Smooth muscle cell of the brain vasculature (primary cell): ENCODE data around the gene TP53BP2.
A peak's percentile ranks its signal among the peaks of the same experiment; 100 is the strongest.

Source experiments
- DNase-seq: peaks from one replicate; pipeline ENCODE4 v3.0.0-alpha.2; 2012; ENCODE audit warnings: low read depth, low spot score

TP53BP2 gene

DNA sequence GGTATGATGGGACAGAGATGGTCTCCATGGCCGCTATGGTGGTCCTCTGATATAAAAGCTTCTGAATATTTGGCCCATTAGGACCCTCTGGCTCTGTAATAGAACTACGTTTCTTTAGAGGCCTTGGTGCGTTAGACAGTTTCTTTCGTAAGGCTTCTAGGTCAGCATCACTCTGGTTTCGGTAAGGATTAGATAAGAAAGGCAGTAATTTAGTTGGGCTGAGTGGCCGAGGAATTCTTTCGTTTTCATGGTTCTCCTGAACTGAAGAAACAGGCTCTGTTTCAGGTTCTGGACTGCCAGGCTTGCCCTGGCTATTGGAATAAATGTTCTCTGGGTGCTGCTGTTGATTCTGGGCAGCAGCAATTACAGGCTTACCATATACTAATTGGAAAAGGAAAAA lies 49.5 kb downstream of the TP53BP2 start:
- no peak for DNase-seq

DNA sequence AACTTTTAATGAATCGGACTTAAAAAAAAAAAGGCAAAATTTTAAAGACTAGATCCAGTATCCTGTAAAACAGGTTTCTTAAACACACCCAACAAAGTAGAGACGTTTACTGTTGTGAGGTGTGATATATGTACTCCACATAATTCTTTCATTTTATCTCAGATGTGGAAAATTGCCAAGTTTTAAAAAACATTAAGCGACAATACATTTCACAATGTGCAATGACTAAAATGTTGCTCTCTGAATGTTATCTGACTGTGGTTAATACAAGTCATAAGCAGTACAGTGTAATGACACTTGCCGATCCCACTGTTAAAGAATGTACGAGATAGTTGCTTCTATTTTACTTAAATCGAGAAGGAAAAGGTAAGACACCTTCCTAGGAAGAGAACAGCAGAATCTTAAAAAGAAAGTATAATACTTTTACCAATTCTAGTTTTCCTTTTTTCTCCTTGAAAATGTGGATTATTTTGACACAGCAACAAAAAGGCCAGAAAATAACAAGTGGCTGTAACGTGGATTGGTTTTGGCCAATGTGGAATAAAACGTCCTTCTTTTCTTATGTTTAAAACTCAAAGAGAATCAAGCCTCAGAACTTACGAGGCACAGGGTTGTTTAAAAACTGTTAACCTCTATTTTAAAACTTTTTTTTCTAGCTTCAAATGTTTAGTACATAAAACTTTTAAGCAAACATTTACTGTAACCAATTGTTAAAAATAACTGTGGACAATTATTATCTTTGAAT lies 51.4 kb downstream of the TP53BP2 start:
- no peak for DNase-seq

DNA sequence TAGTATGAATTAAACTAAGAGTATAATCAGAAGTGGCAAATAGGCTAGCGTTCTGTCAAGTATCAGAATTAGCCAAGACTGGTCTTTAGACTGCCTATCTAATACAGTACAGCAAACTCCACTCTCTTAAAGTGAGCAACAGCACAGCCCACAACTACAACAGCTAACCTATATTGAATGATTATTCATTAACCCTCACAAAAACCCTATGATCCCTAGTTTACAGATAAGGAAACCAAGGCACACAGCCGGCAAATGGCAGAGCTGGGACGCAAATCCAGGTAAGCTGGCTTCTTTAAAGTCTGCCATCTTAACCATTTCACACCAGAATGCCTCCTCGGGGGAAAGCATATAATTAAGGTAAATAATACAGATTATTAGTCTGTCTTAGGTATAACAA lies 52.0 kb downstream of the TP53BP2 start:
- no peak for DNase-seq

DNA sequence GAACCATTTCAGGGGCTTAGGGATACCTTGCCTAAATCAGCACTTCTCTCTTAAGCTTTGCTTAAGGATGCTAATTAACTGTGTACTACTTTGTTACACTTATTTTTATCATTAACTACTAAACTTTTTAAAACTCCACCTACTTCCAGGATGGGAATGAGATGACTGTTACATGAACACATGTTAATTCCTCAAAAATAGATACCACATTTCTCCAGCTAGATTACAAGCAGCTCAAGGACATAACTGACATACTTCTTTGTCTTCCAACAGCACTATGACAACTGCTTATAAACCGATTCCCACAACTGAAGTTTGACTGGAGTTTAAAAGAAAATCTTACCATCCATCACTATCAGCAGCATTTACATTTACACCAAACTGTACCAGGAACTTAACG lies 53.7 kb downstream of the TP53BP2 start:
- no peak for DNase-seq

DNA sequence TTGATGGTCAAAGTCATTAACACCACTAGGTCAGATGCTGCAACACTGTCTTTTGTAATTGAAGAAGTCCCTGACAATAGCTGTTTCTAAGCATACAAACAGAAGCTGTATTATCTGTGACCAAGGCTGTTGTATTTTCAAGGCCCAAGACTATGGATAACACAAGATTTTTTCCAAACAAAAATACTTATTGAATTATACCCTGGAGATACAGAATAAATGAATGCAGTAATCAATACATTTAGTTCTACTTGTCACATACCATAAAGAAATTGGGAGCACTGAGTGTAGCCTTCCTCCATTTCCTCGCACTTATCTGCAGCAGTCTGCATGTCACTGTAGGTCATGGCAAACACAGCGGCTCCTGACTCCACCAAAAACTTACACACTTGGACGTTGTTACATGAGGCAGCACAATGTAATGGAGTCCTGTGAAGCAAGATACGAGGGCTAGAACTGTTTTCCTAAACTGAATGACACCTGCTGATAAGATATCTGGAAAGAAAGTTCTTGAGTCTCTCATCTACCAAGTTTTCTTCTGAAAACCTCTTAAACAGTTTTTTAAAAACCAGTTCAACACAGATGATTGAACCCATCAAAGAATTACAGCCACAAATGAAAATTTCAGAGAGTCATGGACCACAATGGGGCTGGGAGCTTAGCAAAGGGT lies 56.9 kb downstream of the TP53BP2 start:
- DNase-seq, result no peak

DNA sequence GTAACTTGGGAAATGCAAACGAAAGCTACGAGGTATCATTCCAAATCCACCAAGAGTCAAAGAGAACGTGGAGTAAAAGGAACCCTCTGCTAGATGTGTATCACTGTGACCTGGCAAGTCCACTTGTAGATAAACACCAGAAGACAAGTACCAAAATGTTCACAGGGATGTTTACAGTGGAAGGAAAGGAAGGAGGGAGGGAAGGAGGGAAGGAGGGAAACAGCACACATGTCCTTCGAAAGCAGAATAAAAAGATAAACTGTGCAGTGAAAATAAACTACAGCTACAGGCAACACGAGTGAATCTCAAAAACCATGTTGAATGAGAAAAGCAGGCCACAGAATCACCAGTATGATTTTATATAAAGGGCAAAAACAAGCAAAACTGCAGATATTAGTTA lies 59.9 kb downstream of the TP53BP2 start:
- DNase-seq, result no peak

DNA sequence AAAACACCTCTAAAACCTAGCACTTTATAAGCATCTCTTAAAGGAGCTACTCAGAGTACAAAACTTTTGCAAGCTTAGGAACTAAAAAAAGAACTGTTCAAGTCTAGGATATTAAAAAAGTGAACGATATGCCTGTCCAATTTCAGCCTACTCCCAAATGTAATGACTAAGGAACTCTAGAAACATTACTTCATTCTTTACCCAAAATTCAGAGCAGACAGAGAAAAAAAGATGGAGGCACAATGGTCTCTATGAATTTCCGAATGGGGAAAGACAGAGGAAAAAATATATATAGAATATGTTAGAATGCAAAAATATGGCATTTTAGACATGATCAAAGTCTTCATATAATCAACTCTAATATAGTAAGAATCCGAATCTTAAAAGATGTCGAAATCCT lies 61.2 kb downstream of the TP53BP2 start:
- DNase-seq, result no peak

DNA sequence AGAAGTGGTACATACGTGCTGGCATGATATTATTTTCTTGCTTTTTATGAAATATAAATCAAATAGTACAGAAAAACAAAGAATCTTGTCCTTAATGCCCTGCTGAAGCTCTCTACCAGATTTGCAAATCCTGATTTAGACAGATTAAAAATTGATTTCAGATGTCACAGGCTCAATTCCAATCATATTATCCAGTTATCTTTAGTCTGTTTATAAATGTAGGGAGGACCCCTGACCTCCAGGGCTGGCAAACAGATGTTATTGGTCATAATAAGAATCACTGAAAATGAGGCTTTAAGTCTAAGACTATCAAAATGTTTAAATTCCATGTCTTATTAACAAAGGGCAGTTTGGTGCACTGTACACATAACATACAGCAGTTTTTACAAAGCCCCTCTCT lies 62.1 kb downstream of the TP53BP2 start:
- no peak for DNase-seq

DNA sequence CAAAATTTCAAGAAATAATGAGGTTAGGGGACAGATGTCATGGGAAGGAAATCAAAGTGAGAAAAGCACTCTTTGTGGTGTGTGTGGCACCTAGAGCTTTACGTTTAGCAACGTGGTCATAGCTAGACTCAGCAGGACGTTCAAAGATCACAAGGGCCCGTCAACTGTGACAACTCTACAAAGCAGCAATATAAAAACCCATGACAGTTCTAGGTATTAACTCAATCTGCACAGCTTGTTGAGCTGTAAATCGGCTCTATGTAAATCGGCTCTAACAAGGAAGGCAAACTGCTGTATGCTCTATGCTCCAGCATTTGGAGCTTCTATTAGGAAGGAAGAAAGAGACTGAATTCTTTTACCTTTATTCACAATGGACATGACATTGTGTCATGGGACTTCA lies 64.8 kb downstream of the TP53BP2 start:
- no peak for DNase-seq

DNA sequence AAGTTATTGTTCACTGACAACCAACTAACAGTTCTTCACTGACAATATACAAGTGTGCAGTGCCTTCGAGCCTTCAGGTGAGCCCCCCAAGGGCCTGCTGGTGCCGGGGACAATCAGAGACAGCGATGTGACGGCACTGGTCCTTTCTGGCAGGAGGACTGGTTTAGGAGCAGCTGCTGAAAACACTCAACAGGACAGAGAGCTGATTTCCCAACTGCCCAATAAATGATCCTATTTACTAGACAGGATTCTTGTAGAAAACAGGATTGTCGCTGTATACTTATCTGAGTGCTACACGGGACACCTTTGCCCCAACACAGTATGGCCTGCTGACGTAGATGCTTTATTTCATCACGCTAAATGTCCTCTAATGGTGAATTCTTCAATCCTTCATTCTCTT lies 65.4 kb downstream of the TP53BP2 start:
- DNase-seq, result no peak

DNA sequence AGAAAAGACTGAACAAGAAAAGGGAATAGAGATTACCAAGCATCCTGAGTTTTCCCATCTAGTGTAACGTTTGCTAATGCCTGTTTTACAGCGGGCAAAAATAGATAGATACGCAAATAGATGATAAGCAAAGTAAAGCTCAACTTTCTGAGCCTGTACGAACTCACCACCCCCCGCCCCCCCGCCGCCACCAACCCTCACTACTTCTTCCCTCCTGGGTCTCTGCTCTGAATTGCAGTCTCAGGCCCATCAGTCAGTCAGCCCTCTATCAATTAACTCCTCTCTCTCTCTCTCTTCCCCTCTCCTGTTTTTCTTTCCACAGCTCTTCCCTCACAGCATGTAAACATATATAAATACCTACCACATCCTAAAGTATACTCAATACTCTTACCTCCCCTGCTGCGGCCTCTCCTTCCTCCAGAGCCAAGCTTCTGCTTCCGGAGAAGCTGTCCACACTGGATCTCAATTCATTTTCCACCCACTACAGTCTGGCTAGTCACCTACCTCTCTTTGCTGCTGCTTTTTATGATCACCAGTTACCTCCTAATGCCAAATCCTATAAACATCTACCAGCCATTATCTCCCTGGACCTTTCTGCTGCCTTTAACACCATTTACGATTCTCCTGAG lies 68.8 kb downstream of the TP53BP2 start:
- no peak for DNase-seq

DNA sequence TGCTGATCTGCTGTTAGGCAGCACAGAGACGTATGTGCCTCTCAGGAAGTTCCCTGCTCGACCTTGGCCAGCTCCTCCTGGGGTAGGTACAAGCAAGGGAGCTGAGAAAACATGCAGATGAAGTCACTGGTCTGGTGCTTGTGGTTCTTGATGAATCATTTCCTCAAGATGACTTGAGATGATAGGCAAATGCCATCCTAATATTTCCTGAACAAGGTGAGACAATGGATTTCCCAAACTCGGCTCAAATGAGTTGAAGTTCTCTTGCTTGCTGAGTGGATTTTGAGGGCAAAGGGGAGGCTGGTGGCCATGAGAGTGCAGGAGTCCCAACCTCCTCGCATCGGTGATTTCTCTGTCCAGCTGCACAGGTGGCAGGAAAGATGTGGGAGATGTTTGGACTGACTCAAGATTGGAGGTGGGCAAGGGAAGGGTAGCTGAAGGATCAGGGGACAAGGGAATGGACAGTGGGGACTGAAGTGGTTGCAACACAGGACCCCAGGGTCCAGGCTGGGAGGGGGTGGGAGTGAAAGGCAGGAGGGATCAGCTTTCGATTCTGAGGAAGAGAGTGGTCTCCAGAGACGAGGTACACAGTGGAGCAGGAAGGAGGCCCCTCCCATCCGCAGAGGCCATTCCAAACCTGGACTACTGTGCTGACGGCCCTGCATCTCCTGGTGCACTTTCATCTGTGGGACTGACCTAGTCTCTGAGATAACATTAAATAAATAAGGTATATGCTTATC lies 69.5 kb downstream of the TP53BP2 start:
- peak; percentile 63 for DNase-seq

DNA sequence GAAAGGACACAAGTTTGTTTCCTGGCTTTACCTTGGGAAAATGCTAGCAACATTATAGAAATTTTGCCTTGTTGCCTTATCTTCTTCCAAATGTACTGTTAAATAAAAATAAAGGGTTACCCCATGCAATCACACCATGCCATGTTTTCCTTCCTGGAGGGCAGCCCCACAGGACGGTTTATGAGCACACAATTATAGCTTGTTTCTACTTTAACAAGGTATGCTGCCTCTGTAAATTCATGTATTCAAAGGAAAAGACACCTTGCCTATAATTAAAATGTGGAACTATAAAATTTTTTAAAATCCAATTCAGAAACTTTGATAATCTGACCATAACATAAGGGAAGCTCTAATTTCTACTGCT lies 70.1 kb downstream of the TP53BP2 start:
- no peak for DNase-seq

DNA sequence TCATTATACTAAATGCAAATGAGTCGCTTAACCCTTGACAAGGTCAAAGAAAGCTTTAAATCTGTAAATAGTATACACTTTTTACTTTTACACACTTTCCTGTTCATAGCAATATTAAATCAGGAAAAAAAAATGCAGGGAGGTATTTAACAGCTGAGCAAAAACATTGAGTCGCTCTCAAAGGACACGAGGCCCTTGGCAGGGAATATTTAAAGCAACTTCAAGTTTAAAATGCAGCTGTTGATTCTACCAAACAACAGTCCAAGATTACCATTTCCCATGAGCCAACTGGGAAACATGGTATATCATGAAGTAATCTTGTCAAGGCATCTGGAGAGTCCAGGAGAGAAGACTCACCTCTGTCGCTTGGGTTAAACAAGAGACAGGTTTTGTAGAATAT lies 70.7 kb downstream of the TP53BP2 start:
- peak; percentile 57 for DNase-seq

DNA sequence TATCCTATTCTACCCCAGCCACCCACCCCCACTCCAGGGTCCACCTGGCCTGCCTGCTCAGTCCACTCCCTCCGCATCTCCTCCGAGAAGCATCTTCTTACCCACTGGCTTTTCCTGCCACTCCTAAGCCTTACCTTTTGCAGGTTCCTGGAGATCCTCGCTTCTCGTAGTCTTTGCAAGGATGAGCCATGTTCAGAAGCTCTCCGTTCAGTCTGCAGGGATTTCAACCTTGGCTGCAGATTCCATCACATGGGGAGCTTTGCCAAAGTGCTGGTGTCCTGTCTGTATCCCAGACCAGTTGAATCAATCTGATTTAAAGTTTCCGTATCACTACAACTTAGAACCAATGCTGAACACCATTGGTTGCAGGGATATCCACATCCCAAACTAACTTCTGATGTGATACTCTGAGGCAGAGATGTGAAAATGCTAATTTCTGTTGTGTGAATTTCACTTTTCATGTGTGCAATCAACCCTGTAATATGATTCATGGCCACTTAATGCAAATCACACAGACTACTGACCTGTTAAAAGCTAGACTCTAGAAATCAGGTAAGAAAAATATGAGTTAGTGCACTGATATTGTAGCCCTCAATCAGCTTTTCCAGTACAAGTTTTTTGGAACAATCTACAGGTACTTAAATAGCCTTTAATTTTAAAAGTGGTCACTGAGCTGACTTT lies 71.5 kb downstream of the TP53BP2 start:
- no peak for DNase-seq

DNA sequence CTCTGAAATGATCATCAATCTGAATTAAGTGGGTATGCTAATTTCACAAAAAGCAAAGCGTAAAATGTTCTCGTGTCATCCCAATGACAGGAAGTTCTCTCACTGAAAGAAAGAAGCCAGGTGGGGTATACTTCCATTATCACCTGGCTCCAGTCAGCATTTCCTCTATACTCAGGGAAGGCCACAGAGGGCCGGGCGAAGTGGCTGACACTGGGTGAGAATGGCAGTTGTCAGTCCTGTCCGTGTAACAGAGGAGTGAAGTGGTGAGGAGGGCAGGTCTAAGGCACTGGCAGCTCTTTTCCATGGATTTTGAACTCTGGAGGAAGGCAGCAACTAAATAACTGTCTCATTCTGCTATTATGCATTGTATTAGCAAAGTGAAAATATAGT lies 73.0 kb downstream of the TP53BP2 start:
- DNase-seq, result no peak

DNA sequence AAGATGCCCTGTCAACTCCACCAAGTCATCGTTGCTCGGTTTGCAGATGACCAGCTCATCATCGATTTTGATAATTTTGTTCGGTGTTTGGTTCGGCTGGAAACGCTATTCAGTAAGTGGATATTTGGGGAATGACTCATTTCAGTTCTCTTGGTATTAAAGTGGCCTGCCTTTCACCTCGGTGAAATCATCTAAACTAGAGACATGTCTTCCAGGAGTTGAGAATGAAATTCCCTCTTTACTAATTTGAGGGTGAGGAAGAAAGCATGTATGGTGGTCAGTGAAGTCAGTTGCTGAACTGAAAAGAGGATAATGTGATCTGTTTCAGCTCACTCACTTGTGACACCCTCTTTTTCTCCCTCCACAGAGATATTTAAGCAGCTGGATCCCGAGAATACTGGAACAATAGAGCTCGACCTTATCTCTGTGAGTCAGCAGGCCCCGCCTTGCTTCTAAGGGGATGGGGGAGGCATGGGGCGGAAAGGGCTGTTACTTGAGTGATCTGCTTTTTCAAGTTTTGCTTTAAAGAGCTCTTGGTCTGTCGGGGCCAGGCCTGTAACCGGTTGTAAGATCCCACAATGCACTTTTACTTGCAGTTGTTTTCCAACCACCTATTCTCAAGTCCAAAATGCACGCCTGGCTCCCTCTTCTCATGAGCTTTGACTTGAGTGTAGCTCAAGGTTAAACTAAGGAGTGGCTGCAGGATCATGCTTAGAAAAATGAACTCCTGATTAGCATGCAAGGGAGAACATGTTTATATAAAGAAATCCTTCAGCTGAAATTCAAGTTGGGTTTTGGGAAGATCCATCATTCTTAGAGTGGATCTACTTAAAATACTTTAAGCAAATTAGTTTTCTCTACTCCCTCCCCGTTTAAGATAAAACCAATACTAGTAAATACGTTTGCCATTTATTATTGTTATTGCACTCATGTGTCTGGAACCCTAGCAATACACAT lies 73.7 kb downstream of the TP53BP2 start:
- DNase-seq, result peak; percentile 84

DNA sequence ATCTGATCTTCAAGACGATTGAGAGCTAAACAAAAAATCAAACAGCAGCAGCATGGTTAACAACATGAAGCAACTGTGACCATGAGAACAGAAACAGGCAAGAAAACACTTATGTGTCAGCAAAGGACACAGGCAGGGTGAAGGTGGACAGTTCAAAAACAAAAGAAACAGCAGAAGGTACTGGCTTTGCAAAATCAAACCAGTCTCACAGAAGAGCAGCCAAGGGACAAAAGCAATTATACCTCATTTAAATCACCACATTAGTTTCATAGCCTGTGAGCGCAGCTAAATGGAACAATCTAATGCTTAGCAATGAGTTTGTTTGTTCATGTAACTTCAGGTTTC lies 74.3 kb downstream of the TP53BP2 start:
- DNase-seq, result no peak

DNA sequence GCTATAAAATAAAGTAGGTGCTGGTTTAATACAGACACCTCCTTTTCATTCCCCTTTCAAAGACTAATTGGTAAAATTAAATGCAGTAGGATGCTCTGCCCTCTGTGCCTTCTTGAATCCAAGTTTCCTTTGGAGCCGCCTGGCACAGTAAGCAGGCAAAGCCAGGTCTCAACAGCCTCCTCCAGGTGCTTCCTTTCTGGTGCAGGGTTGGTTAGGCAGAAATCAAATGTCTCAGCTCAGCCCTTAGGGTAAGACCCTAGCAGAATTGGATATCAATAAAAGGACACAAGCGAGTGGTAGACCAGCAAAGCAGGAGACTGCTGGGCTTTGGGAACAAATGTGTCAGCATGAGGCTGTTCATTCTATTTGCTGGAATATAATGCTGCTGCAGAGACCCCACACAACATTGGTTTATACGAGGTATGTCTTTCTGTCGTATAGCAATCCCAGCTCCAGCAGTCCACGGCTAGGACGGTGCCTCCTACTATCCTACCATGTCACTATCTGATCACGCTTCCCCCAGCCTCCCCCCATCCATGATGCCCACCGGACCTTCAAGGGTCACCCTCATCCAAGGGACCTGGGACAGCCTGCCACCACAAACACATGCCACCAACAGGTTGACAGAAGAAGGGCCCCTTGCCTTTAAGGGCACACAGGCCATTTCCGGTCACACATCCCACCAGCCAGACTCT lies 75.0 kb downstream of the TP53BP2 start:
- no peak for DNase-seq

DNA sequence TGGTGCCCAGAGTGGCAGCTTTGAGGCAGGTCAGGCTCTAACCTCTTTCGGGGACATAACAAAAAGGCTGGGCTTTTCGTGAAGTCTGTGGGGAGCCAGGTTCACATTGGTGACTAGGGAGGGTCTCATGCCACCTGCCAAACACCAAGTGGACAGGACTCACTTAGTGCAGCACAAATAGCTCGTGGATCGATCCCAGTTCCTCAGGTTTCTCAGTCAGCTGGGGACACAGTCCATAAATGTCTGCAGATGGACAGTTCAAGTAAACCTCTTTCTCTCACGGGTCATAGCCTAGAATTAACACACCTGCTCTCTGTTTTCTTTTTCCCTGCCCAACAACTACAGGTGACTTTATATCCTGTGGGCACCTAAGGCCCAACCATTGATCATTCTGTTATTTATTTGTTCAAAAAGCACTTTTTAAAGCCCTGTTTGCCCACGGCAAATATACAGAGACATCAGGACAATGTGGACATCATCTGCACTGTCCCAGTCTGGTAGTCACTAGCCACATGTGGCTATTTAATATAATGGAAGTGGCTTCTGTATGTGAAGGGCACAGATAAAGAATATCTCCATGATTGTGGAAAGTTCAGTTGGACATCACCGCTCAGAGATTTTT lies 79.9 kb downstream of the TP53BP2 start:
- no peak for DNase-seq
